Activated CD4-positive, alpha-beta T cell treated with anti-CD3 and anti-CD28 coated beads for 1 hour (primary cell): ENCODE data around the gene ABCG8.
A peak's percentile ranks its signal among the peaks of the same experiment; 100 is the strongest.
"Not testable (repeated sequence)": the region's sequence is repeated elsewhere in the genome, so short reads cannot be mapped to it uniquely, and the experiment has no call there.

Experiments
- DNase-seq: peaks from one replicate; pipeline ENCODE4 v3.0.0-alpha.2; 2020

Gene ABCG8

GRCh38 chr2:43874776-43875451, 36.1 kb downstream of the ABCG8 start:
- DNase-seq, result no peak

- peak; percentile 30 for DNase-seq
Observed at GRCh38 chr2:43877782-43878464, 39.2 kb downstream of the ABCG8 start.

DNA sequence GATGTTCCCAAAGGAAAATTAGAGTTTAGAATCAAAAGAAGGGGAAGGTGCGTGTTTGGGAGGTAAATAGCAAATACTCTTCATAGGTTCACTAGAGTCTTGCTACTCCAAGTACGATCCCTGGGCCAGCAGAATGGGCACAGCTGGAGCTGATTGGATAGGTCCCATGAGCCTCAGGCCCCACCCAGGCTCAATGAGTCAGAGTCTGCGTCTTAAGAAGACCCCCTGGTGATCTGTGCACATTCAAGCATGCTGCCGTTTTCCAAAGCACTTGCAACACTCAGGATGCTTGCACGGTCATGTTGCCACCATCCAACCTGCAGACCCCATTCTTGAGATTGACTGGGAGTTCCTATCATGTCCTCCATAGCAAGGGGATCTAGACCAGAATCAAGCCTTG, 40.5 kb downstream of the ABCG8 start:
- no peak for DNase-seq

DNA sequence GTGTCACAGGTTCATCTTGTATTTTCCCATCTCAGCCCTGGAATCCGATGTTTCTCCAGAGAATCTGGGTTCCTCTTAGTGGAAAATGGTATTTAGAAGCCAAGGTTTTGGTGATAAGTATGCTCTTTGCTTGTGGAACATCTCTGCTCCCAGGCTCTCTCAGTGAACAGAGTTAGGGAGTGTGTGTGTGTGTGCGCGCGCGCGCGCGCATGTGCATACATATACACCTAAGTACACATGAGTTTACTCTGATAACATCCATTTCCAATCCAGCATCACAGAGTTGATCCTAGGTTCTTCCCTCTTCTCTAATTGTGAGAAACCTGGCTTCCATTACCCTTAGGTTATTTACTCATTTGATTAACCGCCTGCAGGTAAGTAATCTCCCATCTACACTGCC, 41.7 kb downstream of the ABCG8 start:
- DNase-seq, result no peak

- DNase-seq, result no peak
Observed at GRCh38 chr2:43880952-43881351, 42.2 kb downstream of the ABCG8 start.

GRCh38 chr2:43882312-43882711, 43.5 kb downstream of the ABCG8 start:
- no peak for DNase-seq

DNA sequence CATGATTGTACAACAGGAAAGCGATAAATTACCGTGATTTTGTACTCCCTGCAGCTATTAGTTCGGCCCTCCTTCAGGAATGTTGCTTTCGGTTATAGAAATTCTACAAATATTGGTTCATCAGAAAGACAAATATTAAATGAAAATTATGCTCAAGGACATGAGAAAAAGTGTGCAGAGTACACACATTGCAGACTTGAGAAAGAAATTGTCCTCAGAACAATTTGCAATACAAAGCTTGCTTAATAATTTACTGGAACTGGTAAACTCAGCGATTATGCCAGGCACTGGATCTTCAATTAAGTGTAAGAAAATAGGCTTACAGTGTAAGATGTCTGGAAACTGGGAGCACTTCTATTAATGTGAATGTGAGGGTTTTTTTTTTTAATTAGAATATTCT, 45.9 kb downstream of the ABCG8 start:
- no peak for DNase-seq

GRCh38 chr2:43885132-43885632, 46.4 kb downstream of the ABCG8 start:
- no peak for DNase-seq

DNA sequence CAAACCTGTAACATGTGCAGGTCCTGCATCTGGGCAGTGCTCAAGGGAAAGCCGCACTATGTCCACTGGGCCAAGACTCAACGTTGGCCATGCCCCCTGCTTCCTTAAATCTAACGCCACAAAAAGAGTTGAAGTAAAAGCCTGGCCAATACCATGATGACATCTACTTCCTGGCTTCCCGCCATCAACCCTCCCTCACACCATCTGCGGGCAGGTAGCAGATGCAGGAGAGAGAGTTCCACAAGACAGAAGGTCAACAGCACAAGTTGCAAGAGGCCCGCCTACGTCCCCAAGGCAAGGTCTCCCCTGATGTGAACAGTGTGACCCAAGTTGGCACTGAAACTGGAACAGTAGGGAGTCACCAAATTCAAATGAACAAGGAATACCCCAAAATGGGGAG, 48.4 kb downstream of the ABCG8 start:
- DNase-seq, result no peak

DNA sequence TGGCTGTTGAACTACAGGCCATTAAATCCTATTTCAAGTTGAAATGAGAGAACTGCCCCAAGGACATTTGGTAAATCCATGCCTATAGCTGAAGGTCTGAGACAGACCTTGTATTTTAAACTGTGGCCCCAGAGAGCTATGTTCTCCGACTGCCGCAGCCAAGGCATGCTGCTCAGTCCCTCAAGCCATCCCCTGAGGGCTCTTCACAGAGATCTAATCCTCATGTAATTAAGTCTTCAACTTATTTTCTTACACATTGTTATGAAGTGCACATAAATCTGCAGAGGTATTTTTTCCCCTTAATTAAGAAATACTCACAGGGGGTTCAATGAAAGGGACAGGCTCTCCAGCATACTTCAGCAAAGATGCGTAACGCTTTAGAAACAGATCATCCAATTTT, 50.6 kb downstream of the ABCG8 start:
- DNase-seq, result no peak

GRCh38 chr2:43890855-43891254, 52.1 kb downstream of the ABCG8 start:
- DNase-seq, result no peak

- DNase-seq, result no peak
Observed at GRCh38 chr2:43894743-43895142, 56.0 kb downstream of the ABCG8 start.

GRCh38 chr2:43896906-43897305, 58.1 kb downstream of the ABCG8 start:
- no peak for DNase-seq

DNA sequence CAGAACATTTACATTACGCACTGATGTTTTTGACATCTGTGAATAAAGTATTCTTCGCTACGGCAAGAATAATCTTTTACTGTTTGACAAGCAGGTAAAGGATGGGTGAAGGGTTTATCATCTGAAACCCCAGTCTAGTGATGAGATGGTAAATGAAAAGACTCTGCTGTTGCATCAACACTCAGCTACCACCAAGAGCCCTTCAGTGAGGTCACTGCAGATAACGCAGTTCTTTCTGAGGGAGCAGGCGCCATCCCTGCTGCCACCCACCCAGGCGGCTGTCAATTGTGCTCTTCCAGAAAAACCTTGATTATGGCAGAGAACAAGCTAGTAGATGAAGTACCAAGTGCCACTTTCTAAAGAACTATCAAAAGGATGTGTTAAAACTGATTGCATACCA, 58.7 kb downstream of the ABCG8 start:
- no peak for DNase-seq

DNA sequence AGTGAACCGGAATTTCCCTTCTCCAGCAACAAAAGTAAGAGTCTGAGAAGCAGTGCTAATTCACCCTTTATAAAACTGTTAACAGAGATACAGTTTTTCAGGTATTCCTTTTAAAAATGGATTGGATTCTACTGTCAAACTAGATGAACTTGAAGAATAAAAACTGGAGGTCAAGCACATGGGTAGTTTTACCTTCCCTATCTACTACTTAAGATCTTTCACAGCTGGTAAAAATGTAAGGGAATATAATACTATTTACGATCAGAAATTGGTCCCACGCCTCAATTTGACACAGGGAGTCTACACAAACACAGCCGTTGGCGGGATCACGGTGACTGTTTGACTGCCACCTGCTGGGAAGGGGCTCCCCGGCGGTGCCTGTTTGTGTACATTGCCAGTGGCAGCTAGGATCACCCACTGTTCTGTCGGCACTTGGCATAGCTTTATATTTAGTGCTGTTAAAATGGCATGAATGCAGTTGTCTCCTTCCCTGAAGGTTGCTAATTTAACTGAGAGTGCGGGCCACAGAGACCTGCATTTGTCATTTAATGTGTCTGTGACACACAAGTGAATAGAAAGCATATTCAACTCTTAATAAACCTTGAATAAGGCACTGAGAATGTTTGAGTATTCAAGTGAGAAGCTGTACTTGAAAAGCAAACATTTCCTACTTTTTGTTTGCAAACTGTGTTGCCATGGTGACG, 59.5 kb downstream of the ABCG8 start:
- DNase-seq, result no peak

GRCh38 chr2:43898838-43899346, 60.1 kb downstream of the ABCG8 start:
- DNase-seq, result no peak

GRCh38 chr2:43899589-43899988, 60.8 kb downstream of the ABCG8 start:
- DNase-seq, result no peak

DNA sequence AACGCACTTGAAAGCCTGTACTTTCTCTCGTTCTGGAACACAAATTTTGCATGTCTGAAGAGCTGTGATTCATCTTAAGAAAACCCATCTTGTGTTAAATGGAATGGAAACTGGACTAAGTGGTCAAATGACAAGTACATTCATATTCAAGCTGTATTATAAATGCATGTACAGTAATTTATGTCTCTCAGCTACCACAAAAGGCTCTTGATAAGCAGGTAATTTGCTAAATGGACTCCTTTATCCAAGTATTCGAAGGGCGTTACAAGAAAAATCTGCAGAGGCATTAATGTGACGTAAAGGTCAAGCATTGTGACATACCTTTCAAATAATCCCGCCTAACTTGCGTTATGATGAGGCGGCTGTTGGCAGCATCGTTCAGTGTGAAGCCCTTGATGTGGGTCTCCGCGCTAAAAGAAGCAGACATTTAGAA, 66.6 kb downstream of the ABCG8 start:
- DNase-seq, result no peak

- DNase-seq, result no peak
Observed at GRCh38 chr2:43905871-43906270, 67.1 kb downstream of the ABCG8 start.

- no peak for DNase-seq
Observed at GRCh38 chr2:43906448-43907109, 67.8 kb downstream of the ABCG8 start.

DNA sequence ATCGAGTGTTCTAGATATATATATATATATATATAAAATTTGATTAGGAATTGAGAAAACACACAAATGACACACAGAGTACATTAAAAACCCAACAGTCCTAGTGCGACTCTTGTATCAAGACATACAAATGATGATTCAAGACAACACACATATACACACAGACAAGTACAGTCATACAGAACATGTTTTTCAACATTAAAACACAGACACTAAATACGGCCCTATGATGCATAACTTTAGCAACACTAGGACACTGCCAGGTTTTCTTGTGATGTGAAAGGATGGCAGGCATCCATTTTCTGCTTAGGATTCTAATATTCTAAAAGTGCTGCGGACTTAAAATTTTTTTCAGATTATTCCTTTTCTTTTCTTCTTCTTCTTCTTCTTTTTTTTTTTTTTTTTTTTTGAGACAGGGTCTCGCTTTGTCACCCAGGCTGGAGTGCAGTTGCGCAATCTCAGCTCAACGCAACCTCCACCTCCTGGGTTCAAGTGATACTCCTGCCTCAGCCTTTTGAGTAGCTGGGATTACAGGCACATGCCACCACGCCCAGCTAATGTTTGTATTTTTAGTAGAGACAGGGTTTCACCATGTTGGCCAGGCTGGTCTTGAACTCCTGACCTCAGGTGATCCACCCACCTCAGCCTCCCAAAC, 72.5 kb downstream of the ABCG8 start:
- DNase-seq, result not testable (repeated sequence)

DNA sequence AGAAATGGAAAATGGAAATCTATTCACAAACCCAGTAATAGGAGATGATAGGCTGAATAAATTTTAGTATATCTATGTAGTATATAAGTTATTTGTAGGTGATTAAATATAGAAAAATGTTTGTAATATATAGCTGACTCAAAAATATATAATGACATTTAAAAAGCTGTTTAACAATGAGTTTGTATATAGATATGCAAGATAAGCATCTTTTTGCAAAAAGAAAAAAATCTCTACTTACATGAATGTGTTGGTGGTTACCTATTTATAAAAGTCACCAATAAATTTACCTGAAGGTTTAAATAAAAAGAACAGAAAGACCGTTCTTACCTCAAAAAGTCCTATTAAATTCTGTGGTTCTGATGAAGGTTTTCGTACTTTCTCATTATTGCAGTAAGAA, 85.7 kb downstream of the ABCG8 start:
- no peak for DNase-seq

- no peak for DNase-seq
Observed at GRCh38 chr2:43925431-43925830, 86.7 kb downstream of the ABCG8 start.
